Right lobe of liver (tissue), 4 donors: Measurements from ENCODE around the gene SHF.

ENCODE experiments used
- CTCF ChIP-seq, 4 donors: fragments of 200-600 bp in 3 of 4; fragments of 450-650 bp in 1 of 4; IDR thresholded peaks; one replicate each; pipeline versions ENCODE4 v1.5.1 to v1.8.0; 2016 to 2022; ENCODE audit warnings: antibody characterized with exemption in 4 of 4, mild to moderate bottlenecking in 2 of 4
- POLR2A ChIP-seq: fragments of 450-650 bp; IDR thresholded peaks from one replicate; pipeline ENCODE4 v1.6.1; 2017; ENCODE audit warnings: antibody characterized with exemption, mild to moderate bottlenecking
- donor health status: DM: no; HTN: no; CAD: no.
- donor health status: DM: no; HTN: no; CAD: no.
- donor health status: DM: no; HTN: yes; CAD: no.

GRCh38 chr15:45146405-45146804 is 41.4 kb downstream of the SHF start:
- TF ChIP-seq CTCF (IDR thresholded peaks at IDR 0.05) (no peak), POLR2A (no peak)
